Neural cell (in vitro differentiated cells): Measurements from ENCODE around the gene KRTAP5-4. TPM values are rescaled to one million over a fixed set of nuclear protein-coding genes. Genes with fewer than 3 reads are reported as not detected.
"Not testable (repeated sequence)": the region's sequence is repeated elsewhere in the genome, so short reads cannot be mapped to it uniquely, and the experiment has no call there.

ENCODE experiments used
- H2AFZ ChIP-seq: fragments of 200-600, 300-800 bp; sonication (generic), shearing (Covaris generic); 2 replicates; pipeline ENCODE4 v1.6.0; 2014; ENCODE audit warnings: low read depth, mild to moderate bottlenecking, antibody characterized with exemption, low read length, moderate library complexity
- H3F3A ChIP-seq: fragments of 200-600 bp; shearing (Covaris generic); 2 replicates; pipeline ENCODE4 v1.6.1; 2016; ENCODE audit warnings: mild to moderate bottlenecking, moderate library complexity, mixed read lengths, antibody characterized with exemption, low read length; ENCODE audit not compliant: insufficient read depth, poor library complexity, severe bottlenecking
- H3K27ac ChIP-seq: fragments of 200-600, 300-800 bp; sonication (generic), shearing (Covaris generic); 2 replicates; pipeline ENCODE4 v1.5.1; 2014; ENCODE audit warnings: mild to moderate bottlenecking, low read length, moderate library complexity
- H3K27me3 ChIP-seq: fragments of 300-800, 200-600 bp; sonication (generic), shearing (Covaris generic); 2 replicates; pipeline ENCODE4 v1.6.0; 2014; ENCODE audit warnings: mild to moderate bottlenecking, low read depth, low read length, moderate library complexity; ENCODE audit not compliant: insufficient read depth
- H3K36me3 ChIP-seq: fragments of 300-800, 200-600 bp; sonication (generic), shearing (Covaris generic); 2 replicates; pipeline ENCODE4 v1.5.1; 2014; ENCODE audit warnings: mild to moderate bottlenecking, antibody characterized with exemption, low read length, moderate library complexity; ENCODE audit not compliant: insufficient read depth
- H3K4me2 ChIP-seq: fragments of 300-800, 200-600 bp; sonication (generic), shearing (Covaris generic); 2 replicates; pipeline ENCODE4 v1.6.0; 2014; ENCODE audit warnings: mild to moderate bottlenecking, low read length
- H3K4me3 ChIP-seq: fragments of 300-800, 200-600 bp; sonication (generic), shearing (Covaris generic); 2 replicates; pipeline ENCODE4 v1.5.1; 2014; ENCODE audit warnings: mild to moderate bottlenecking, low read length, moderate library complexity
- H3K79me2 ChIP-seq: fragments of 200-600 bp; shearing (Covaris generic); replicated peaks from 2 replicates; pipeline ENCODE4 v1.6.0; 2014; ENCODE audit warnings: mild to moderate bottlenecking, low read length, moderate library complexity; ENCODE audit not compliant: insufficient read depth
- H3K9ac ChIP-seq: fragments of 300-800, 200-600 bp; sonication (generic), shearing (Covaris generic); 2 replicates; pipeline ENCODE4 v1.6.1; 2016; ENCODE audit warnings: mild to moderate bottlenecking, low read length, mixed read lengths
- H3K9me2 ChIP-seq: fragments of 200-600 bp; shearing (Covaris generic); 2 replicates; pipeline ENCODE4 v1.6.1; 2016; ENCODE audit warnings: mild to moderate bottlenecking, low read length, mixed read lengths; ENCODE audit not compliant: insufficient read depth
- H3K9me3 ChIP-seq: fragments of 200-600, 300-800 bp; sonication (generic), shearing (Covaris generic); 2 replicates; pipeline ENCODE4 v1.6.1; 2016; ENCODE audit warnings: mild to moderate bottlenecking, mixed run types, low read length, moderate library complexity, mixed read lengths
- H4K20me1 ChIP-seq: fragments of 200-600 bp; shearing (Covaris generic); 2 replicates; pipeline ENCODE4 v1.6.1; 2016; ENCODE audit warnings: mild to moderate bottlenecking, mixed run types; ENCODE audit not compliant: insufficient read depth
- MXI1 ChIP-seq: fragments of 450-650 bp; conservative IDR thresholded peaks from 2 replicates; pipeline ENCODE4 v1.6.1; 2014; ENCODE audit warnings: antibody characterized with exemption, mild to moderate bottlenecking; ENCODE audit not compliant: poor library complexity, severe bottlenecking
- RAD21 ChIP-seq: fragments of 450-650 bp; conservative IDR thresholded peaks from 2 replicates; pipeline ENCODE4 v1.6.1; 2014; ENCODE audit warnings: antibody characterized with exemption, mild to moderate bottlenecking, moderate library complexity
- SMC3 ChIP-seq: fragments of 450-650 bp; conservative IDR thresholded peaks from 2 replicates; pipeline ENCODE4 v1.6.1; 2014; ENCODE audit warnings: antibody characterized with exemption, mild to moderate bottlenecking, moderate library complexity; ENCODE audit not compliant: poor library complexity
- TAF1 ChIP-seq: IDR thresholded peaks from 2 replicates; pipeline ENCODE4 v1.6.1; 2012; ENCODE audit warnings: low read depth
- polyA plus RNA-seq: library from polyadenylated mRNA; depleted of rRNA; stranded (reverse); fragments of >200 nt; gene quantifications from 2 replicates; pipeline ENCODE4 v1.2.3, GENCODE V29; 2014
- TF ChIP-seq, protein P1 (sequence below): fragments of 450-650 bp; IDR thresholded peaks from 2 replicates; pipeline ENCODE4 v1.5.1; 2014; ENCODE audit warnings: antibody characterized with exemption, mild to moderate bottlenecking, moderate library complexity; ENCODE audit not compliant: poor library complexity, severe bottlenecking
- TF ChIP-seq, protein P2 (sequence below): IDR thresholded peaks from 2 replicates; pipeline ENCODE4 v1.6.1; 2012; ENCODE audit warnings: borderline replicate concordance

Gene KRTAP5-4
- polyA plus RNA-seq, 1 donor from 2014 or later, result not detected

DNA sequence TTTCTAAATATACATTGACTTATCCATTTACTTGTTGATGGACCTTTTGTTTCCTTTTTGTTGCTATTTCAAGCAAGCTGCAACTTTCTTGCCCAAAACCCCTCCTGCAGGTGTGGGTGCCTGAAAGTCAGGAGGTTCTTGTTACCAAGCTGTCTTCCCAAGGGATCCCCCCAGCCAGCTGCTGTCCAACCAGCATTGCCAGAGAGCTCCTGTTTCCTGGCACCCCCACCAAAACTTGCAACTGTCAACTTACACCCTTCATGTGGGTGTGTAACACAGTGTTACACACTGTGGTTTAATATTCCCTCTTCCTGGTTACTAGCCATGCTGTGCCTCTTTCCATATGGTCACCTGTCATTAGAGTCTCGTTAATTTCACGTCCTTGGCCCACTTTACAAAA is 35.2 kb downstream of the KRTAP5-4 start:
- no peak overlapping the region for H3K9ac ChIP-seq
- H3K36me3 ChIP-seq, result no peaks in the 10 kb centered on the region
- H3F3A ChIP-seq, result no peaks in the 10 kb centered on the region
- no peaks in the 10 kb centered on the region for H3K9me3 ChIP-seq
- H3K4me3 ChIP-seq, result no peak overlapping the region
- no peaks in the 10 kb centered on the region for H3K79me2 ChIP-seq
- no peaks in the 10 kb centered on the region for H3K9me2 ChIP-seq
- no peak overlapping the region for H3K4me2 ChIP-seq
- no peaks in the 10 kb centered on the region for H4K20me1 ChIP-seq
- H2AFZ ChIP-seq, result no peak overlapping the region
- H3K27ac ChIP-seq, result no peak overlapping the region
- TF ChIP-seq MXI1 (no peak), RAD21 (no peak), SMC3 (no peak), TAF1 (no peak)
- TF ChIP-seq, protein P1, sequence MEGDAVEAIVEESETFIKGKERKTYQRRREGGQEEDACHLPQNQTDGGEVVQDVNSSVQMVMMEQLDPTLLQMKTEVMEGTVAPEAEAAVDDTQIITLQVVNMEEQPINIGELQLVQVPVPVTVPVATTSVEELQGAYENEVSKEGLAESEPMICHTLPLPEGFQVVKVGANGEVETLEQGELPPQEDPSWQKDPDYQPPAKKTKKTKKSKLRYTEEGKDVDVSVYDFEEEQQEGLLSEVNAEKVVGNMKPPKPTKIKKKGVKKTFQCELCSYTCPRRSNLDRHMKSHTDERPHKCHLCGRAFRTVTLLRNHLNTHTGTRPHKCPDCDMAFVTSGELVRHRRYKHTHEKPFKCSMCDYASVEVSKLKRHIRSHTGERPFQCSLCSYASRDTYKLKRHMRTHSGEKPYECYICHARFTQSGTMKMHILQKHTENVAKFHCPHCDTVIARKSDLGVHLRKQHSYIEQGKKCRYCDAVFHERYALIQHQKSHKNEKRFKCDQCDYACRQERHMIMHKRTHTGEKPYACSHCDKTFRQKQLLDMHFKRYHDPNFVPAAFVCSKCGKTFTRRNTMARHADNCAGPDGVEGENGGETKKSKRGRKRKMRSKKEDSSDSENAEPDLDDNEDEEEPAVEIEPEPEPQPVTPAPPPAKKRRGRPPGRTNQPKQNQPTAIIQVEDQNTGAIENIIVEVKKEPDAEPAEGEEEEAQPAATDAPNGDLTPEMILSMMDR, result no peak
- TF ChIP-seq, protein P2, sequence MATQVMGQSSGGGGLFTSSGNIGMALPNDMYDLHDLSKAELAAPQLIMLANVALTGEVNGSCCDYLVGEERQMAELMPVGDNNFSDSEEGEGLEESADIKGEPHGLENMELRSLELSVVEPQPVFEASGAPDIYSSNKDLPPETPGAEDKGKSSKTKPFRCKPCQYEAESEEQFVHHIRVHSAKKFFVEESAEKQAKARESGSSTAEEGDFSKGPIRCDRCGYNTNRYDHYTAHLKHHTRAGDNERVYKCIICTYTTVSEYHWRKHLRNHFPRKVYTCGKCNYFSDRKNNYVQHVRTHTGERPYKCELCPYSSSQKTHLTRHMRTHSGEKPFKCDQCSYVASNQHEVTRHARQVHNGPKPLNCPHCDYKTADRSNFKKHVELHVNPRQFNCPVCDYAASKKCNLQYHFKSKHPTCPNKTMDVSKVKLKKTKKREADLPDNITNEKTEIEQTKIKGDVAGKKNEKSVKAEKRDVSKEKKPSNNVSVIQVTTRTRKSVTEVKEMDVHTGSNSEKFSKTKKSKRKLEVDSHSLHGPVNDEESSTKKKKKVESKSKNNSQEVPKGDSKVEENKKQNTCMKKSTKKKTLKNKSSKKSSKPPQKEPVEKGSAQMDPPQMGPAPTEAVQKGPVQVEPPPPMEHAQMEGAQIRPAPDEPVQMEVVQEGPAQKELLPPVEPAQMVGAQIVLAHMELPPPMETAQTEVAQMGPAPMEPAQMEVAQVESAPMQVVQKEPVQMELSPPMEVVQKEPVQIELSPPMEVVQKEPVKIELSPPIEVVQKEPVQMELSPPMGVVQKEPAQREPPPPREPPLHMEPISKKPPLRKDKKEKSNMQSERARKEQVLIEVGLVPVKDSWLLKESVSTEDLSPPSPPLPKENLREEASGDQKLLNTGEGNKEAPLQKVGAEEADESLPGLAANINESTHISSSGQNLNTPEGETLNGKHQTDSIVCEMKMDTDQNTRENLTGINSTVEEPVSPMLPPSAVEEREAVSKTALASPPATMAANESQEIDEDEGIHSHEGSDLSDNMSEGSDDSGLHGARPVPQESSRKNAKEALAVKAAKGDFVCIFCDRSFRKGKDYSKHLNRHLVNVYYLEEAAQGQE, result no peak
- no peaks in the 10 kb centered on the region for H3K27me3 ChIP-seq

DNA sequence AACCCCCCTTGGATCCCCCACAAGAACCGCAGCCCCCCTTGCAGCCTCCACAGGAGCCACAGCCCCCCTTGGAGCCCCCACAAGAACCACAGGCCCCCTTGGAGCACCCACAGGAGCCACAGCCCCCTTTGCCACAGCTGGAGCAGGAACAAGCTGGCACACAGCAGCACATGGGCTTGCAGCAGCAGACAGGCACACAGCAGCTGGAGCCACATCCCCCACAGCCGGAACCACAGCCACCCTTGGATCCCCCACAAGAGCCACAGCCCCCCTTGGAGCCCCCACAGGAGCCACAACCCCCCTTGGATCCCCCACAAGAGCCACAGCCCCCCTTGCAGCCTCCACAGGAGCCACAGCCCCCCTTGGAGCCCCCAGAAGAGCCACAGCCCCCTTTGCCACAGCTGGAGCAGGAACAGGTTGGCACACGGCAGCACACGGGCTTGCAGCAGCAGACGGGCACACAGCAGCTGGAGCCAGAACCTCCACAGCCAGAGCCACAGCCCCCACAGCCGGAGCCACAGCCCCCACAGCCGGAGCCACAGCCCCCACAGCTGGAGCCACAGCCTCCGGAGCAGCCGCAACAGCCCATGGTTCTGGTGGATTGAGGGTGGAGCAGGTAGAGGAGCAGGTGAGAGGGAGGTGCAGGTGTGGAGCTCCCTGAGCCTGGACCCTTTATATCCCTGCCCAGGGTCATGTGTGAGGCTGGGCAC is 37.1 kb downstream of the KRTAP5-4 start, which contains the start of gene KRTAP5-1:
Gene KRTAP5-1 (minus strand): TSS at position 623 of the 710 bp plus-strand sequence. CDS start 34 bp downstream, at position 589.
- H3K9ac ChIP-seq, H3K4me3 ChIP-seq, H3K79me2 ChIP-seq, H3K27me3 ChIP-seq, H2AFZ ChIP-seq, H3K9me3 ChIP-seq, H3K4me2 ChIP-seq, H3F3A ChIP-seq, H3K9me2 ChIP-seq, H3K27ac ChIP-seq, H3K36me3 ChIP-seq, H4K20me1 ChIP-seq: not testable (repeated sequence)

DNA sequence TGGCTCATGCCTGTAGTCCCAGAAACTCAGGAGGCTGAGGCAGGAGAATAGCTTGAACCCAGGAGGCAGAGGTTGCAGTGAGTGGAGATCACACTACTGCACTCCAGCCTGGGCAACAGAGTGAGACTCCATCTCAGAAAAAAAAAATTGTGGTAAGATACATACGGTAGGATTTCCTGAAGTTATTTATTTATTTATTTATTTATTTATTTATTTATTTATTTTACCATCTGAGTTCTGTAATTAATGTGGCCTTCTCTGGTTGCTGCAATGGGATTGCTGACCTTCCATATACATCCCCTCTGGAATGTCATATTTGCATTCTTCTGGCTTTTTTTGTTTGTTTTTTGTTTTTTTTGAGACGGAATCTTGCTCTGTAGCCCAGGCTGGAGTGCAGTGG is 39.0 kb downstream of the KRTAP5-4 start:
- not testable (repeated sequence) for H3K79me2 ChIP-seq, H3K4me3 ChIP-seq, H3K27ac ChIP-seq, H4K20me1 ChIP-seq, H2AFZ ChIP-seq, H3K9me2 ChIP-seq, H3K4me2 ChIP-seq, H3K36me3 ChIP-seq, H3F3A ChIP-seq, H3K27me3 ChIP-seq, H3K9me3 ChIP-seq, H3K9ac ChIP-seq
